PC-9 (cell line): Measurements from ENCODE around the gene LMBR1. TPM values are rescaled to one million over a fixed set of nuclear protein-coding genes. Genes with fewer than 3 reads are reported as not detected.
"Not testable (repeated sequence)": the region's sequence is repeated elsewhere in the genome, so short reads cannot be mapped to it uniquely, and the experiment has no call there.

Source experiments
- BruUV-seq: library from RNA; stranded (reverse); fragments of 400-500 nt; replicated peaks from 2 replicates; lab custom pipeline; 2021; lab: Mats Ljungman, UMichigan
- CTCF ChIA-PET: fragments of 300-600 bp; sonication (Branson Sonifier 250); formaldehyde crosslinking; loops from one replicate; lab custom pipeline; 2022; ENCODE audit warnings: antibody characterized with exemption; lab: Charles Lee
- POLR2A ChIA-PET: fragments of 300-600 bp; sonication (Branson Sonifier 250); formaldehyde crosslinking; loops from one replicate; lab custom pipeline; 2022; ENCODE audit warnings: antibody characterized with exemption; ENCODE audit not compliant: unreplicated experiment; lab: Charles Lee
- DNase-seq, 2 experiments: peaks; one replicate each; pipeline versions ENCODE4 v3.0.0 to v3.0.0-alpha.2; 2015 to 2022; ENCODE audit warnings: mixed read lengths in 1 of 2
- H2AFZ ChIP-seq: fragments of 200-600 bp; sonication (generic); 2 replicates; pipeline ENCODE4 v1.8.1; 2017; ENCODE audit warnings: antibody characterized with exemption
- H3F3A ChIP-seq: fragments of 200-600 bp; sonication (generic); 2 replicates; pipeline ENCODE4 v1.8.1; 2017; ENCODE audit warnings: antibody characterized with exemption, mild to moderate bottlenecking, low read depth; ENCODE audit not compliant: insufficient read depth
- H3K27ac ChIP-seq: fragments of 200-600 bp; sonication (generic); 2 replicates; pipeline ENCODE4 v1.6.1; 2016; ENCODE audit warnings: mixed run types
- H3K27me3 ChIP-seq: fragments of 200-600 bp; sonication (generic); 2 replicates; pipeline ENCODE4 v1.6.1; 2016; ENCODE audit warnings: low read depth, mixed run types; ENCODE audit not compliant: insufficient read depth
- H3K36me3 ChIP-seq: fragments of 200-600 bp; sonication (generic); 2 replicates; pipeline ENCODE4 v1.6.1; 2016; ENCODE audit warnings: low read depth, mixed run types
- H3K4me1 ChIP-seq: fragments of 200-600 bp; sonication (generic); replicated peaks from 2 replicates; pipeline ENCODE4 v1.6.1; 2016; ENCODE audit warnings: mixed run types; ENCODE audit not compliant: insufficient read depth
- H3K4me2 ChIP-seq: fragments of 200-600 bp; sonication (generic); 2 replicates; pipeline ENCODE4 v1.6.1; 2017; ENCODE audit warnings: mixed run types
- H3K4me3 ChIP-seq: fragments of 200-600 bp; sonication (generic); 2 replicates; pipeline ENCODE4 v1.6.1; 2016; ENCODE audit warnings: mixed run types
- H3K79me2 ChIP-seq: fragments of 200-600 bp; sonication (generic); 2 replicates; pipeline ENCODE4 v1.6.1; 2017; ENCODE audit warnings: low read depth, mixed run types
- H3K9me2 ChIP-seq: fragments of 200-600 bp; sonication (generic); 2 replicates; pipeline ENCODE4 v1.8.1; 2017; ENCODE audit warnings: mild to moderate bottlenecking; ENCODE audit not compliant: insufficient read depth
- H3K9me3 ChIP-seq: fragments of 200-600 bp; sonication (generic); 2 replicates; pipeline ENCODE4 v1.8.1; 2016; ENCODE audit warnings: low read depth; ENCODE audit not compliant: insufficient read depth
- H4K20me1 ChIP-seq: fragments of 200-600 bp; sonication (generic); 2 replicates; pipeline ENCODE4 v1.8.1; 2017; ENCODE audit not compliant: insufficient read depth
- EZH2 ChIP-seq: fragments of 200-600 bp; sonication (generic); IDR thresholded peaks from 2 replicates; pipeline ENCODE4 v1.8.0; 2017; ENCODE audit warnings: antibody characterized with exemption, low read depth
- intact Hi-C: fragments of 100-400 bp; cut with micrococcal nuclease; formaldehyde crosslinking; loops from one replicate; pipeline ENCODE4 v1.10.0; 2022; ENCODE audit not compliant: unreplicated experiment
- total RNA-seq: library from RNA; stranded (reverse); gene quantifications from 2 replicates; pipeline ENCODE4 v1.2.3, GENCODE V29; 2021
- TF ChIP-seq, protein P1 (sequence below): fragments of 200-600 bp; sonication (generic); conservative IDR thresholded peaks from 2 replicates; pipeline ENCODE4 v1.6.1; 2017; ENCODE audit warnings: mixed run types, antibody characterized with exemption, mild to moderate bottlenecking, moderate library complexity

Gene LMBR1
- total RNA-seq, 1 experiment from 2014 or later: 85.0 TPM

DNA sequence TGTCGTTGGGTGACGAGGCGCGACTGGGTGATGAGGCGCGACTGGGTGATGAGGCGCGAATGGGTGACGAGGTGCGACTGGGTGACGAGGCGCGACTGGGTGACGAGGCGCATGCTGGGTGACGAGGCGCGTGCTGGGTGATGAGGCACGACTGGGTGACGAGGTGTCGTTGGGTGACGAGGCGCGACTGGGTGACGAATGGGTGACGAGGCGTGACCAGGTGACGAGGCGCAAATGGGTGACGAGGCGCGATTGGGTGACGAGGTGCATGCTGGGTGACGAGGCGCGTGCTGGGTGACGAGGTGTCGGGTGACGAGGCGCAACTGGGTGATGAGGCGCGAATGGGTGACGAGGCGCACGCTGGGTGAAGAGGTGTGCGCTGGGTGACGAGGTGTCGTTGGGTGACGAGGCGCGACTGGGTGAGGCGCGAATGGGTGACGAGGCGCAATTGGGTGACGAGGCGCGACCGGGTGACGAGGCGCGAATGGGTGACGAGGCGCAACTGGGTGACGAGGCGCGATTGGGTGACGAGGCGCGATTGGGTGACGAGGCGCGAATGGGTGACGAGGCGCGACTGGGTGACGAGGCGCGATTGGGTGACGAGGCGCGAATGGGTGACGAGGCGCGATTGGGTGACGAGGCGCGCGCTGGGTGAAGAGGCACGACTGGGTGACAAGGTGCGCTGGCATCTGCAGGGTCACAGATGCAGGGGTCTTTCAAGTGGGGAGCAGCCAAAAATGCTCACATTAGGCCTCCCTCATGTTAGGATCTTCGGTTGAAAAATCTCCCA, 48.6 kb upstream of the LMBR1 start:
- Histone ChIP-seq H3K4me2 (no peak overlapping the region), H4K20me1 (no peaks in the 10 kb centered on the region), H2AFZ (no peak overlapping the region), H3F3A (no peaks in the 10 kb centered on the region), H3K4me1 (no peaks in the 10 kb centered on the region), H3K27me3 (peaks cover 13% of the 10 kb centered on the region; the same call in 1 of the 2 replicates), H3K4me3 (no peak overlapping the region), H3K27ac (no peak overlapping the region), H3K9me3 (no peaks in the 10 kb centered on the region), H3K9me2 (no peaks in the 10 kb centered on the region), H3K36me3 (no peaks in the 10 kb centered on the region), H3K79me2 (no peaks in the 10 kb centered on the region)
- no TSS peak for BruUV-seq
- no peak for DNase-seq
- TF ChIP-seq, protein P1, sequence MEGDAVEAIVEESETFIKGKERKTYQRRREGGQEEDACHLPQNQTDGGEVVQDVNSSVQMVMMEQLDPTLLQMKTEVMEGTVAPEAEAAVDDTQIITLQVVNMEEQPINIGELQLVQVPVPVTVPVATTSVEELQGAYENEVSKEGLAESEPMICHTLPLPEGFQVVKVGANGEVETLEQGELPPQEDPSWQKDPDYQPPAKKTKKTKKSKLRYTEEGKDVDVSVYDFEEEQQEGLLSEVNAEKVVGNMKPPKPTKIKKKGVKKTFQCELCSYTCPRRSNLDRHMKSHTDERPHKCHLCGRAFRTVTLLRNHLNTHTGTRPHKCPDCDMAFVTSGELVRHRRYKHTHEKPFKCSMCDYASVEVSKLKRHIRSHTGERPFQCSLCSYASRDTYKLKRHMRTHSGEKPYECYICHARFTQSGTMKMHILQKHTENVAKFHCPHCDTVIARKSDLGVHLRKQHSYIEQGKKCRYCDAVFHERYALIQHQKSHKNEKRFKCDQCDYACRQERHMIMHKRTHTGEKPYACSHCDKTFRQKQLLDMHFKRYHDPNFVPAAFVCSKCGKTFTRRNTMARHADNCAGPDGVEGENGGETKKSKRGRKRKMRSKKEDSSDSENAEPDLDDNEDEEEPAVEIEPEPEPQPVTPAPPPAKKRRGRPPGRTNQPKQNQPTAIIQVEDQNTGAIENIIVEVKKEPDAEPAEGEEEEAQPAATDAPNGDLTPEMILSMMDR: no peak
- no peak for TF ChIP-seq EZH2
- ChIA-PET CTCF (no interaction called here), POLR2A (no interaction called here)
- intact Hi-C loops: no loop called here

DNA sequence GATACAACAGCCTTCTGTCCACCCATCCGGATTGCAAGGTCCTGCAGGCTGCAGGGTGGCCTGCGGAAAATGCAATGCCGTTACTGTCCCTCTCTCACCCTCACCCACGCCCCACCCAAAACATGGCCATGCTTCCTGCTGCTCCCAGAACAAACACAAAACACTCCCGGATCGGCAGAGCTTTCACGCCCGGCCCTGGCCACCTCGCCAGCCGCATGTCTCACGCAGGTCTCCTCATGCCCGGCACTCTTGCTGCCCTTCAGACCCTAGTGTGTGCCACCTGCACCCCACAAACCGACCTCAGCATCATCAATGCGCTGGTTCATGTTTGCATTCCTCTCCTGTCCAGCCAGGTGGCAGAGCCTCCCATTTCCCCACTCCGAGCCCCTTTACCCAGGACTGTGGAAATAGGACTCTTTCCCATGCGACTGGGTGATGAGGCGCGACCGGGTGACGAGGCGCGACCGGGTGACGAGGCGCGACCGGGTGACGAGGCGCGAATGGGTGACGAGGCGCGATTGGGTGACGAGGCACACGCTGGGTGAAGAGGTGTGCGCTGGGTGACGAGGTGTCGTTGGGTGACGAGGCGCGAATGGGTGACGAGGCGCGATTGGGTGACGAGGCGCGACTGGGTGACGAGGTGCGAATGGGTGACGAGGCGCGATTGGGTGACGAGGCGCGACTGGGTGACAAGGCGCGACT, 47.6 kb upstream of the LMBR1 start:
- CTCF ChIA-PET: no interaction called here

DNA sequence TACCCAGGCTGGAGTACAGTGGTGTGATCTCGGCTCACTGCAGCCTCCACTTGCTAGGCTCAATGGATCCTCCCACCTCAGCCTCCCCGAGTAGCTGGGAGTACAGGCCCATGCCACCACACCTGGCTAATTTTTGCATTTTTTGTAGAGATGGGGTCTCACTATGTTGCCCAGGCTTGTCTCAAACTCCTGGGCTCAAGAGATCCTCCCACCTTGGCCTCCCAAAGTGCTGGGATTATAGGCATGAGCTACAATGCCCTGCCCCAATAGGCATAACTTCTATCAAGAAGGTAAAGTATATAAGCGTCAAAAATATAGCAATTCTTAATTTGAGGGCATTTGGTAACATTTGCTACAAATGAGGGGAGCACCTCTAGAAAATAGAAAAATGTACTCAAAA, 43.8 kb upstream of the LMBR1 start:
- CTCF ChIA-PET, H3K4me2 ChIP-seq, H3K27ac ChIP-seq, H3K9me3 ChIP-seq, POLR2A ChIA-PET, H3K36me3 ChIP-seq, H3K9me2 ChIP-seq, H3K4me3 ChIP-seq, DNase-seq, H2AFZ ChIP-seq, intact Hi-C loops, H3K4me1 ChIP-seq, H3F3A ChIP-seq, H4K20me1 ChIP-seq, BruUV-seq, H3K79me2 ChIP-seq, H3K27me3 ChIP-seq: not testable (repeated sequence)

More for the DNA sequence above, 47.6 kb upstream of the LMBR1 start:
- Histone ChIP-seq H3K79me2 (no peaks in the 10 kb centered on the region), H3K4me3 (no peak overlapping the region), H3K9me2 (no peaks in the 10 kb centered on the region), H3K27ac (no peak overlapping the region), H2AFZ (no peak overlapping the region), H3K4me2 (no peak overlapping the region), H3F3A (no peaks in the 10 kb centered on the region), H3K4me1 (no peaks in the 10 kb centered on the region), H3K9me3 (no peaks in the 10 kb centered on the region), H4K20me1 (no peaks in the 10 kb centered on the region), H3K36me3 (no peaks in the 10 kb centered on the region), H3K27me3 (peaks cover 6% of the 10 kb centered on the region; the same call in 1 of the 2 replicates)
- TF ChIP-seq EZH2: no peak
- TF ChIP-seq, protein P1: no peak
- intact Hi-C loops: no loop called here
- no peak for DNase-seq
- POLR2A ChIA-PET: no interaction called here
- no TSS peak for BruUV-seq
